DND-41 (cell line): ENCODE measurements around the gene EID2B.

ENCODE experiments used
- EZH2 ChIP-seq: IDR thresholded peaks from 3 replicates; pipeline ENCODE4 v1.6.1; 2012; ENCODE audit warnings: borderline replicate concordance, low read depth, mild to moderate bottlenecking, moderate library complexity, low read length, inconsistent platforms; ENCODE audit not compliant: severe bottlenecking
- TF ChIP-seq, protein P1 (sequence below): IDR thresholded peaks from 2 replicates; pipeline ENCODE4 v1.5.1; 2012; ENCODE audit warnings: borderline replicate concordance, low read length, moderate library complexity, mild to moderate bottlenecking; ENCODE audit not compliant: poor library complexity, severe bottlenecking; ENCODE audit errors: extremely low read depth

- TF ChIP-seq, protein P1, sequence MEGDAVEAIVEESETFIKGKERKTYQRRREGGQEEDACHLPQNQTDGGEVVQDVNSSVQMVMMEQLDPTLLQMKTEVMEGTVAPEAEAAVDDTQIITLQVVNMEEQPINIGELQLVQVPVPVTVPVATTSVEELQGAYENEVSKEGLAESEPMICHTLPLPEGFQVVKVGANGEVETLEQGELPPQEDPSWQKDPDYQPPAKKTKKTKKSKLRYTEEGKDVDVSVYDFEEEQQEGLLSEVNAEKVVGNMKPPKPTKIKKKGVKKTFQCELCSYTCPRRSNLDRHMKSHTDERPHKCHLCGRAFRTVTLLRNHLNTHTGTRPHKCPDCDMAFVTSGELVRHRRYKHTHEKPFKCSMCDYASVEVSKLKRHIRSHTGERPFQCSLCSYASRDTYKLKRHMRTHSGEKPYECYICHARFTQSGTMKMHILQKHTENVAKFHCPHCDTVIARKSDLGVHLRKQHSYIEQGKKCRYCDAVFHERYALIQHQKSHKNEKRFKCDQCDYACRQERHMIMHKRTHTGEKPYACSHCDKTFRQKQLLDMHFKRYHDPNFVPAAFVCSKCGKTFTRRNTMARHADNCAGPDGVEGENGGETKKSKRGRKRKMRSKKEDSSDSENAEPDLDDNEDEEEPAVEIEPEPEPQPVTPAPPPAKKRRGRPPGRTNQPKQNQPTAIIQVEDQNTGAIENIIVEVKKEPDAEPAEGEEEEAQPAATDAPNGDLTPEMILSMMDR = no peak
- TF ChIP-seq EZH2 = no peak
These were observed 17.0 kb downstream of the EID2B start for GRCh38 chr19:39515551-39516191.
